ENCODE results near the gene HAPLN1. TPM values are rescaled to one million over a fixed set of nuclear protein-coding genes. Genes with fewer than 3 reads are reported as not detected.

Gene HAPLN1
- polyA plus RNA-seq, 1 donor from 2014 or later: 0.10 TPM

- no peak overlapping the region for H3K9ac ChIP-seq (ENCODE audit: low read length)
- H4K20me1 ChIP-seq (ENCODE audit: insufficient read depth): no peaks in the 10 kb centered on the region
- no peaks in the 10 kb centered on the region for H3K27me3 ChIP-seq (ENCODE audit: insufficient read depth, low read depth, low read length)
- no peak overlapping the region for H3K4me2 ChIP-seq (ENCODE audit: low read length)
- no peak overlapping the region for H2AFZ ChIP-seq (ENCODE audit: low read depth, low read length)
- no peaks in the 10 kb centered on the region for H3K9me2 ChIP-seq (ENCODE audit: insufficient read depth, low read length)
- no peak for TF ChIP-seq SMC3 (conservative IDR thresholded peaks at IDR 0.05; ENCODE audit: poor library complexity)
- H3K79me2 ChIP-seq (replicated peaks; ENCODE audit: insufficient read depth, low read length): no peaks in the 10 kb centered on the region
- no peak overlapping the region for H3K27ac ChIP-seq (ENCODE audit: low read length)
- H3K36me3 ChIP-seq (ENCODE audit: insufficient read depth, low read length): no peaks in the 10 kb centered on the region
- H3F3A ChIP-seq (ENCODE audit: insufficient read depth, low read length, poor library complexity, severe bottlenecking): no peaks in the 10 kb centered on the region
- H3K9me3 ChIP-seq (ENCODE audit: low read length): no peaks in the 10 kb centered on the region
- no peak overlapping the region for H3K4me3 ChIP-seq (ENCODE audit: low read length)
These were observed 76.4 kb downstream of the HAPLN1 start for GRCh38 chr5:83644301-83644700.

- H3K9me2 ChIP-seq (ENCODE audit: insufficient read depth, low read length): no peaks in the 10 kb centered on the region
- H3K27me3 ChIP-seq (ENCODE audit: insufficient read depth, low read depth, low read length): no peaks in the 10 kb centered on the region
- no peak overlapping the region for H3K4me2 ChIP-seq (ENCODE audit: low read length)
- no peak overlapping the region for H2AFZ ChIP-seq (ENCODE audit: low read depth, low read length)
- no peaks in the 10 kb centered on the region for H4K20me1 ChIP-seq (ENCODE audit: insufficient read depth)
- no peak overlapping the region for H3K4me3 ChIP-seq (ENCODE audit: low read length)
- no peaks in the 10 kb centered on the region for H3K9me3 ChIP-seq (ENCODE audit: low read length)
- H3K79me2 ChIP-seq (replicated peaks; ENCODE audit: insufficient read depth, low read length): no peaks in the 10 kb centered on the region
- no peak for TF ChIP-seq RAD21 (conservative IDR thresholded peaks at IDR 0.05)
- TF ChIP-seq SMC3 (conservative IDR thresholded peaks at IDR 0.05; ENCODE audit: poor library complexity): no peak
- TF ChIP-seq EZH2 (IDR thresholded peaks at IDR 0.05; ENCODE audit: borderline replicate concordance, insufficient read depth, low read length, poor library complexity, severe bottlenecking): no peak
- TF ChIP-seq MXI1 (conservative IDR thresholded peaks at IDR 0.05; ENCODE audit: poor library complexity, severe bottlenecking): no peak
- TF ChIP-seq TAF1 (IDR thresholded peaks at IDR 0.05; ENCODE audit: low read depth): no peak
- no peak for TF ChIP-seq EP300 (conservative IDR thresholded peaks at IDR 0.05; ENCODE audit: poor library complexity, severe bottlenecking)
- no peak for TF ChIP-seq CTCF (IDR thresholded peaks at IDR 0.05; ENCODE audit: poor library complexity, severe bottlenecking)
- TF ChIP-seq POLR2AphosphoS5 (IDR thresholded peaks at IDR 0.05): no peak
- no peak for TF ChIP-seq REST (IDR thresholded peaks at IDR 0.05; ENCODE audit: borderline replicate concordance)
- no peak overlapping the region for H3K9ac ChIP-seq (ENCODE audit: low read length)
- H3K36me3 ChIP-seq (ENCODE audit: insufficient read depth, low read length): no peaks in the 10 kb centered on the region
- H3K27ac ChIP-seq (ENCODE audit: low read length): no peak overlapping the region
- H3F3A ChIP-seq (ENCODE audit: insufficient read depth, low read length, poor library complexity, severe bottlenecking): peaks cover 4% of the 10 kb centered on the region
These were observed 78.7 kb downstream of the HAPLN1 start for GRCh38 chr5:83641946-83642345.

GRCh38 chr5:83639911-83640310 is 80.7 kb downstream of the HAPLN1 start:
- Histone ChIP-seq H2AFZ (ENCODE audit: low read depth, low read length) (no peak overlapping the region), H3K27ac (ENCODE audit: low read length) (no peak overlapping the region), H3F3A (ENCODE audit: insufficient read depth, low read length, poor library complexity, severe bottlenecking) (peaks cover 4% of the 10 kb centered on the region), H3K4me2 (ENCODE audit: low read length) (no peak overlapping the region), H4K20me1 (ENCODE audit: insufficient read depth) (no peaks in the 10 kb centered on the region), H3K36me3 (ENCODE audit: insufficient read depth, low read length) (no peaks in the 10 kb centered on the region), H3K9me3 (ENCODE audit: low read length) (no peaks in the 10 kb centered on the region), H3K79me2 (replicated peaks; ENCODE audit: insufficient read depth, low read length) (no peaks in the 10 kb centered on the region), H3K27me3 (ENCODE audit: insufficient read depth, low read depth, low read length) (no peaks in the 10 kb centered on the region), H3K9ac (ENCODE audit: low read length) (no peak overlapping the region), H3K9me2 (ENCODE audit: insufficient read depth, low read length) (no peaks in the 10 kb centered on the region), H3K4me3 (ENCODE audit: low read length) (no peak overlapping the region)
- no peak for TF ChIP-seq CTCF (IDR thresholded peaks at IDR 0.05; ENCODE audit: poor library complexity, severe bottlenecking)
- no peak for TF ChIP-seq TAF1 (IDR thresholded peaks at IDR 0.05; ENCODE audit: low read depth)
- TF ChIP-seq POLR2AphosphoS5 (IDR thresholded peaks at IDR 0.05): no peak
- TF ChIP-seq SMC3 (conservative IDR thresholded peaks at IDR 0.05; ENCODE audit: poor library complexity): no peak
- TF ChIP-seq EP300 (conservative IDR thresholded peaks at IDR 0.05; ENCODE audit: poor library complexity, severe bottlenecking): no peak
- no peak for TF ChIP-seq MXI1 (conservative IDR thresholded peaks at IDR 0.05; ENCODE audit: poor library complexity, severe bottlenecking)
- no peak for TF ChIP-seq RAD21 (conservative IDR thresholded peaks at IDR 0.05)

All from neural cell (in vitro differentiated cells).